Sigmoid colon (tissue), 7 donors: ENCODE data around the gene AUTS2. TPM values are rescaled to one million over a fixed set of nuclear protein-coding genes. Genes with fewer than 3 reads are reported as not detected.

ENCODE experiments used
- DNase-seq: peaks from one replicate; pipeline ENCODE4 v3.0.0-alpha.2; 2019
- H3K27ac ChIP-seq, 4 donors: fragments of 200-600 bp; sonication (generic); one replicate each; pipeline ENCODE4 v1.5.1; 2016 to 2019; ENCODE audit warnings: mild to moderate bottlenecking in 1 of 4
- H3K27me3 ChIP-seq, 3 donors: fragments of 200-600 bp; sonication (generic); one replicate each; pipeline ENCODE4 v1.5.1; 2019; ENCODE audit warnings: mild to moderate bottlenecking in 1 of 3
- H3K36me3 ChIP-seq, 4 donors: fragments of 200-600 bp; sonication (generic); one replicate each; pipeline ENCODE4 v1.5.1; 2016 to 2019
- H3K4me1 ChIP-seq, 4 donors: fragments of 200-600 bp; sonication (generic); one replicate each; pipeline ENCODE4 v1.5.1; 2017 to 2019
- H3K4me3 ChIP-seq, 4 donors: fragments of 200-600 bp; sonication (generic); one replicate each; pipeline ENCODE4 v1.5.1; 2017 to 2019; ENCODE audit warnings: mild to moderate bottlenecking in 2 of 4, moderate library complexity in 1 of 4
- H3K9me3 ChIP-seq, 4 donors: fragments of 200-600 bp in 3 of 4; sonication (generic) in 3 of 4; one replicate each; pipeline versions ENCODE4 v1.5.1 to v1.6.1; 2013 to 2019
- EP300 ChIP-seq, 4 donors: sonication (generic); formaldehyde crosslinking; IDR thresholded peaks; one replicate each; pipeline ENCODE4 v1.6.1; 2017; ENCODE audit warnings: antibody characterized with exemption in 4 of 4
- POLR2A ChIP-seq, 2 donors: fragments of 450-650 bp; IDR thresholded peaks; one replicate each; pipeline ENCODE4 v1.6.1; 2016; ENCODE audit warnings: antibody characterized with exemption in 2 of 2, mild to moderate bottlenecking in 2 of 2, moderate library complexity in 2 of 2
- POLR2AphosphoS5 ChIP-seq, 4 donors: sonication (generic); formaldehyde crosslinking; IDR thresholded peaks; one replicate each; pipeline ENCODE4 v1.6.1; 2017; ENCODE audit warnings: antibody characterized with exemption in 4 of 4
- WGBS, 2 donors: extraction: QIAGEN DNeasy Blood & Tissue Kit; methylation state at CpG; one replicate each; pipeline ENCODE4 v1.1.7; 2013; 5-methylcytosine and 5-hydroxymethylcytosine counted together
- intact Hi-C: fragments of 100-400 bp; cut with DNase I; formaldehyde crosslinking; loops from one replicate; pipeline ENCODE4 v1.15.1; 2023
- polyA plus RNA-seq, 3 donors: library from polyadenylated mRNA; stranded (reverse); fragments of 200-250 nt; gene quantifications; one replicate each; pipeline ENCODE4 v1.2.3, GENCODE V29; 2013
- total RNA-seq, 4 donors: library from RNA; depleted of rRNA; stranded (reverse); fragments of >200 nt; gene quantifications; one replicate each; pipeline ENCODE4 v1.1.0, GENCODE V29; 2016
- TF ChIP-seq, protein P1 (sequence below), 4 experiments: fragments of 450-650 bp in 3 of 4; fragments of 200-600 bp in 1 of 4; IDR thresholded peaks; one replicate each; pipeline ENCODE4 v1.5.1; 2016 to 2019; ENCODE audit warnings: antibody characterized with exemption in 4 of 4, mild to moderate bottlenecking in 3 of 4, moderate library complexity in 2 of 4
- donor health status: healthy with polysubstance abuse.
- donor health status: Bipolar disorder and iron deficiency.
- donor health status: healthy.

AUTS2 gene
- total and polyA plus RNA-seq, 7 donors: 3.6 to 55.7 (median 25.5) TPM

DNA sequence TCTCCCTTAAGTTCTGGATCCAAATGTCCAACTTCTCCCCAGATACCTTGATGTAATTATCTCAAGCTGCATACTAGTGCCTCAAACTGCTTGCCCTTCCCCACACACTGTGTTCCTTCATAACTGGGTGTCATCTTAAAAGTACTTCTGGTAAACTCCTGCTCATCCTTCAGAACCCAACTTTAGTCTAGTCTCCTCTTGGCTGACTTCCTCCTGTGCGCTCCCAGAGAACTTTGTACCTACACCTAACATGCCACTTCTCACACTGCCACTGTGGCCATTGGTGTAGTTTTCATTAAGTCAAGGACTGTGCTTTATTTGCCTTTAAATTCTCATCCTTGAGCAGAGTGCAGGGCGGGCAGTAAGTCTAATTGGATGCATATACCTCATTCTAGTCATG lies 958.5 kb downstream of the AUTS2 start:
- intact Hi-C loops: no loop called here
- Histone ChIP-seq H3K27me3 (no peaks in the 10 kb centered on the region), H3K4me3 (no peak overlapping the region), H3K27ac (no peak overlapping the region), H3K36me3 (no peaks in the 10 kb centered on the region), H3K4me1 (no peaks in the 10 kb centered on the region), H3K9me3 (no peaks in the 10 kb centered on the region)
- TF ChIP-seq POLR2A (IDR thresholded peaks at IDR 0.05): no peak
- TF ChIP-seq, protein P1, sequence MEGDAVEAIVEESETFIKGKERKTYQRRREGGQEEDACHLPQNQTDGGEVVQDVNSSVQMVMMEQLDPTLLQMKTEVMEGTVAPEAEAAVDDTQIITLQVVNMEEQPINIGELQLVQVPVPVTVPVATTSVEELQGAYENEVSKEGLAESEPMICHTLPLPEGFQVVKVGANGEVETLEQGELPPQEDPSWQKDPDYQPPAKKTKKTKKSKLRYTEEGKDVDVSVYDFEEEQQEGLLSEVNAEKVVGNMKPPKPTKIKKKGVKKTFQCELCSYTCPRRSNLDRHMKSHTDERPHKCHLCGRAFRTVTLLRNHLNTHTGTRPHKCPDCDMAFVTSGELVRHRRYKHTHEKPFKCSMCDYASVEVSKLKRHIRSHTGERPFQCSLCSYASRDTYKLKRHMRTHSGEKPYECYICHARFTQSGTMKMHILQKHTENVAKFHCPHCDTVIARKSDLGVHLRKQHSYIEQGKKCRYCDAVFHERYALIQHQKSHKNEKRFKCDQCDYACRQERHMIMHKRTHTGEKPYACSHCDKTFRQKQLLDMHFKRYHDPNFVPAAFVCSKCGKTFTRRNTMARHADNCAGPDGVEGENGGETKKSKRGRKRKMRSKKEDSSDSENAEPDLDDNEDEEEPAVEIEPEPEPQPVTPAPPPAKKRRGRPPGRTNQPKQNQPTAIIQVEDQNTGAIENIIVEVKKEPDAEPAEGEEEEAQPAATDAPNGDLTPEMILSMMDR (IDR thresholded peaks at IDR 0.05): no peak
- TF ChIP-seq EP300 (IDR thresholded peaks at IDR 0.05): no peak
- TF ChIP-seq POLR2AphosphoS5 (IDR thresholded peaks at IDR 0.05): no peak
- DNase-seq: no peak
- WGBS, 2 donors: 87 to 92% methylated on average over 2 of the region's 2 CpGs

DNA sequence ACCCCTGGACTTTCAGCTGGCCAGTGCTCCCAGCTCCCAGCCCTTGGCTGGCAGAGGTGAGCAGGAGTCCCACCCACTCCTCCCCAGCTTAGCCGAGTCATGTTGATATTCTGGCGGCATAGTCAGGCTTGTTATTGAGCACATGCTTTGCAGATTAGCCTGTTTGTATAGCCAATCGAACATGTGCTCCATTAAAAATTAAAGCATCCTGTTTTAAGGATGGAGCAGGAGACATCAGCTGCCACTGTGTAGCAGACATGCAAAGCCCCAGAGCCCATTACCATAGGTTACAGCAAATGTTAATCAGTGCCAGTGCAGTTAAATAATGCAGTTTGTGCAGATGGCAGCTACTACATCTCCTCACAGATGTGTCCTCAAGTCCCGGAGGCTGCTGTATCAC lies 959.1 kb downstream of the AUTS2 start:
- Histone ChIP-seq H3K36me3 (no peaks in the 10 kb centered on the region), H3K27ac (no peak overlapping the region), H3K9me3 (no peaks in the 10 kb centered on the region), H3K4me1 (no peaks in the 10 kb centered on the region), H3K4me3 (no peak overlapping the region), H3K27me3 (no peaks in the 10 kb centered on the region)
- intact Hi-C loops: no loop called here
- no peak for DNase-seq
- 83% methylated on average over 4 of the region's 4 CpGs for WGBS, 2 donors
- TF ChIP-seq POLR2AphosphoS5 (IDR thresholded peaks at IDR 0.05): no peak
- no peak for TF ChIP-seq POLR2A (IDR thresholded peaks at IDR 0.05)
- TF ChIP-seq, protein P1 (IDR thresholded peaks at IDR 0.05): no peak
- no peak for TF ChIP-seq EP300 (IDR thresholded peaks at IDR 0.05)

DNA sequence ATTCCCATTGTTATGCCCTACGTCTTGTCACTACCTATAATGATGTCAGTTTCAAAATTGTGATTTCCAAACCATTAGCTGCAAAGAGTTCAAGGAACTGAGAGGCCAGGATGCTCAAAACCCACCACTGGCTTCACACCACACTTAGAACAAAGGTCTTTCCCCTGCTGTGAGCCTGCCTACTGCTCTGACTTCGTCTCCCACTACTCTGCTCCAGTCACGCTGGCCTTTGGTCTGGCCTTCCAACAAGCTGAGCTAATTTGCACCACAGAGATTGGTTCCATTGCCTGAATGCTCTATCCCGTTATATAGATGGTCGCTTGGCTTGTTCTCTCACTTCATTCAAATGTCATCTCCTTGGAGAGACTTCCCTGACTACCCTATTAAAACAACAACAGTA lies 961.5 kb downstream of the AUTS2 start:
- WGBS, 2 donors: 93 to 94% methylated on average over 5 of the region's 5 CpGs
- H3K9me3 ChIP-seq: no peaks in the 10 kb centered on the region
- intact Hi-C loops: no loop called here

DNA sequence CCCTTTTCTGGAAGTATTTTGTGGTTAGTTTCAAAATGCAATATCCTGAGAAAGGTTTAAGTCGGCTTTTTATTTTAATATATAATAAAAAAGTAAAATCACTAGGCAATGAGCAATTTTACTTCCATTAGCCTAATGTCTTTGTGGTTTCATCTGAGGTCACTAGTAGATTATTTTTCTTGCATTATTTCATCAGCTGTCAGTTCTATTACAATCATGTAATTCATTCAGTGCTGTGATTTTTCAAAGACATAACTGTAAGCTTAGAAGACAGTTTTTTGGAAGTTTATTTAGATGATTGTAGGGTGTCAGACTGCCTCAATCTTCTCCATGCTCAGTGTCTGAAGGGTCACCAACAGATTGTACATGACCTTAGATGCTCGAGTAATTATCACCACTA lies 965.7 kb downstream of the AUTS2 start:
- H3K36me3 ChIP-seq: no peaks in the 10 kb centered on the region
- TF ChIP-seq POLR2AphosphoS5 (IDR thresholded peaks at IDR 0.05) (no peak), EP300 (IDR thresholded peaks at IDR 0.05) (no peak), POLR2A (IDR thresholded peaks at IDR 0.05) (no peak)
- TF ChIP-seq, protein P1 (IDR thresholded peaks at IDR 0.05): no peak
- no peak overlapping the region for H3K27ac ChIP-seq
- no peaks in the 10 kb centered on the region for H3K4me1 ChIP-seq
- DNase-seq: no peak
- H3K4me3 ChIP-seq: no peak overlapping the region
- WGBS, 2 donors: 51 to 84% methylated on average over 2 of the region's 2 CpGs
- intact Hi-C loops: no loop called here
- no peaks in the 10 kb centered on the region for H3K9me3 ChIP-seq
- no peaks in the 10 kb centered on the region for H3K27me3 ChIP-seq

More for the DNA sequence above, 961.5 kb downstream of the AUTS2 start:
- no peaks in the 10 kb centered on the region for H3K27me3 ChIP-seq
- TF ChIP-seq POLR2A (IDR thresholded peaks at IDR 0.05) (no peak), POLR2AphosphoS5 (IDR thresholded peaks at IDR 0.05) (no peak), EP300 (IDR thresholded peaks at IDR 0.05) (no peak)
- TF ChIP-seq, protein P1 (IDR thresholded peaks at IDR 0.05): no peak
- no peak for DNase-seq
- no peak overlapping the region for H3K27ac ChIP-seq
- H3K4me1 ChIP-seq: no peaks in the 10 kb centered on the region
- H3K4me3 ChIP-seq: no peak overlapping the region
- H3K36me3 ChIP-seq: no peaks in the 10 kb centered on the region

DNA sequence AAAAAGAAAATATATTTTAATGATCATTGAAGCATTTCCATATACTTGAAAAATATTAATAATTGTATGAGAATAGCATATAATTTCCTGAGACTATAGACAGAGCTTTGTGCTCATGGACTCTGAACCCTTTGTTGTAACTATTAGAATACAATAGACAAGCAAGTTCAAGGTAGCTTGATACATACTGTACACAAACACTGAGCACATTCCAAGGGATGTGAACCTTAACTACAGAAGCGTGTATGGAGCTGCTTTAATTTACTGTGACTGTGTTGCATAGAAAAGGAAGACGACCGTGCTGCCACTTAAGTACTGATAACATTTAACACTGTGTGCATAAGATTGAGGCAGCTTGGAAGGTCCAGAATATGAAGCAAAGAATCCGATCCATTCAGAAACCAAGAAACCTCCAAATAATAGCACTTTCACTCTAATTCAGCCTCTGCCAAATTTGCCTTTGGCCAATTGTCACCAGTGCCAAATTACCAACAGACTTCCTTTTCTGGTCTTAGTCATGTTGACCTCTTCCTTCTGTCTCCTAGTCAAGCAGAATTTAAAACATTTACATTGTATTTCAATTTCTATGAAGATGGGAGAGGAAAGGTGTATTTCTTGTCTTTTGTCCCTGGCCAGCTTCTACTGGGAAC lies 967.6 kb downstream of the AUTS2 start:
- intact Hi-C loops: no loop called here
- TF ChIP-seq POLR2AphosphoS5 (IDR thresholded peaks at IDR 0.05): no peak
- TF ChIP-seq, protein P1 (IDR thresholded peaks at IDR 0.05): no peak
- TF ChIP-seq EP300 (IDR thresholded peaks at IDR 0.05): no peak
- TF ChIP-seq POLR2A (IDR thresholded peaks at IDR 0.05): no peak
- Histone ChIP-seq H3K4me1 (no peaks in the 10 kb centered on the region), H3K36me3 (no peaks in the 10 kb centered on the region), H3K4me3 (no peak overlapping the region), H3K9me3 (no peaks in the 10 kb centered on the region), H3K27ac (no peak overlapping the region), H3K27me3 (no peaks in the 10 kb centered on the region)
- DNase-seq: no peak
- WGBS, 2 donors: 24 to 71% methylated on average over 4 of the region's 4 CpGs
